Stimulated activated effector memory CD8-positive, alpha-beta T cell treated with anti-CD3 and anti-CD28 coated beads, Interleukin-12 subunit alpha, Interleukin-12 subunit beta, amount 100 ng/mL, for 72 hours (primary cell): ENCODE measurements around the gene FAM120B.

ENCODE experiments used
- ATAC-seq: fragments of 150-1000 bp; cut with Tn5 transposase; 2 replicates; pipeline ENCODE4 v1.10.0; 2021
- DNase-seq, 2 donors: peaks; one replicate each; pipeline ENCODE4 v3.0.0; 2021 to 2022; ENCODE audit warnings: low spot score in 2 of 2
- H3K27ac Mint-ChIP-seq: one replicate; pipeline ENCODE4 v1.8.0; 2022; ENCODE audit warnings: mild to moderate bottlenecking, mixed read lengths
- H3K36me3 Mint-ChIP-seq: one replicate; pipeline ENCODE4 v1.8.0; 2022; ENCODE audit warnings: mild to moderate bottlenecking, mixed read lengths
- H3K4me1 Mint-ChIP-seq: one replicate; pipeline ENCODE4 v1.8.0; 2022; ENCODE audit warnings: mixed read lengths
- H3K4me3 Mint-ChIP-seq: one replicate; pipeline ENCODE4 v1.8.0; 2022; ENCODE audit warnings: mild to moderate bottlenecking, mixed read lengths
- H3K9me3 Mint-ChIP-seq: one replicate; pipeline ENCODE4 v1.8.0; 2022; ENCODE audit warnings: mixed read lengths

Gene FAM120B

DNA sequence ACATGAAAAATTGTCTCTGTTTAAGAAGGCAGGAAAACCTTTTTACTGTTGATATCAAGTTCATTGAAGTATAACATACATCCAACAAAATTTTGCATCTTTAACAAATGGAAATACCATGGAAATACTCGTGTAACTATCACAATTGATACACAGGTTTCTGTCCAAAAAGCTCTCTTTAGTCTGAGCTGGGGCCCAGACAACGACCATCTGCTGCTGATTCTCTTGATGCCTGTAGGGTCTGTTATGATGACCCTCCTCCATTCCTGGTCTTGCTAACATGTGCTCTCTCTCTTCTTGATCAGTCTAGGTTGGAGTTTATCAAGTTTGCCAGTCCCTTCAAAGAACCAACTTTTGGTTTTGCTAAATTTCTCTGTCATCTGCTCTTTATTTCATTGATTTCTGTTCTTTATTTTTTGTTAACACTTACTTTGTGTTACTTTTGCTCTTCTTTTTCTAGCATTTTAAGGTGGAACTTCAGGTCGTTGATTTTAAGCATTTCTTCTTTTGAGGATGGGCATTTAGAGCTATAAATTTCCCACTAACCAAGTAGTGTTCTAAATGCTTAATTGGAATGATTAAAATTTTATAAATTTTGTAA, 129.8 kb downstream of the FAM120B start:
- H3K4me3 Mint-ChIP-seq: no peak overlapping the region
- H3K4me1 Mint-ChIP-seq: peaks cover 4% of the 10 kb centered on the region
- DNase-seq (no peak), ATAC-seq (no peak)
- peaks cover 4% of the 10 kb centered on the region for H3K9me3 Mint-ChIP-seq
- H3K36me3 Mint-ChIP-seq: no peaks in the 10 kb centered on the region
- H3K27ac Mint-ChIP-seq: no peak overlapping the region

DNA sequence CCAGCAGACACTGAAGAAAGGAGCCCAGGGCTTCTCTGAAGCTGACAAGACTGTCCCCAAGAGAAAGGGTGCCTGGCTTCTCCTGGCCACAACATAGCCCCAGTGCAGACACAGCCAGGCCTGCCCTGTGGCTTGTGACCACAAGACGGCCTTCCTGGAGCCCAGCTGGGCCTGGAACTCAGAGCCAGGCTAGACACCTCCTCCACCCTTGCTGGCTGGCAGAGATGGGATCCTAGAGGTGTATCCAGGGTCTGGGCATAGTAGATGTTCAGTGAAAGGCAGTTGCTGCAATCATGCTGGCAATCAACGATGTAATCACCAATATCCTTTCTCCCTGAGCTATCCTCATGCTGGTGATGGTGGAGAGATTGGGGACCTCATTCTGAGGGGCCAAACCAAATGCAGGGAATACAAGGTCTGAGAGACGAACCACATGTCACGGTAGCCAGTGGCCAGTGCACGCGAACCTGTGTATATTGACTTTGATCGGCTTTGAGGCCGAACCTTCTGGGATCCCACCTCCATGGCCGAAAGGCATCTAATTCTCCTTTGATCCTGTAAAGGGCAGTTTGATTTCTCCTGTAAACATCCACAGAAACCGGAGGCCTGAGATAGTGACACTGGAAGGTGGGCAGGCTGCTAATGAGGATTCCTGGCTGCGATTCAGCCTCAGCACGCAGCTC, 131.3 kb downstream of the FAM120B start:
- H3K4me1 Mint-ChIP-seq: peaks cover 4% of the 10 kb centered on the region
- H3K27ac Mint-ChIP-seq: no peak overlapping the region
- ATAC-seq (no peak), DNase-seq (no peak)
- H3K36me3 Mint-ChIP-seq: no peaks in the 10 kb centered on the region
- peaks cover 4% of the 10 kb centered on the region for H3K9me3 Mint-ChIP-seq
- peak overlapping the region; percentile 36 for H3K4me3 Mint-ChIP-seq

DNA sequence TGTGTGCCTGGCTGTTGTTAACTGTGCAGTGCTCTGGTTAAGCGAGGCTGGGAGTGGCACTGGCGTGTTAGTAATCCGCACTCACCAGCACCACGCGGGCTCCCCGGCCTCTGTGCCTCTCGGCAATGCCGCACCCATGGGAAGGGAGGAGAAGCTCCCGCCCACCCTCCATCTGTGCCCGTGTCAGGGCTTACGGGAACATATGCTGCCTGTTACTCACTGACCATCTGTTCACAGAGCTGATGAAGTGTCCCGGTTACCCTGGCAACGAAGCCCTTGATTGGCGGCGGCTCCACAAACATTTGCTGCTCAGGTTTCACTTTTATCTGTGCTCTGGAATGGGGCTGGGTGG, 131.8 kb downstream of the FAM120B start:
- H3K4me3 Mint-ChIP-seq: peak overlapping the region; percentile 36
- H3K4me1 Mint-ChIP-seq: peaks cover 4% of the 10 kb centered on the region
- DNase-seq (peak; percentile 11 to 62), ATAC-seq (peak; percentile 92)
- peaks cover 4% of the 10 kb centered on the region for H3K9me3 Mint-ChIP-seq
- no peaks in the 10 kb centered on the region for H3K36me3 Mint-ChIP-seq
- no peak overlapping the region for H3K27ac Mint-ChIP-seq

DNA sequence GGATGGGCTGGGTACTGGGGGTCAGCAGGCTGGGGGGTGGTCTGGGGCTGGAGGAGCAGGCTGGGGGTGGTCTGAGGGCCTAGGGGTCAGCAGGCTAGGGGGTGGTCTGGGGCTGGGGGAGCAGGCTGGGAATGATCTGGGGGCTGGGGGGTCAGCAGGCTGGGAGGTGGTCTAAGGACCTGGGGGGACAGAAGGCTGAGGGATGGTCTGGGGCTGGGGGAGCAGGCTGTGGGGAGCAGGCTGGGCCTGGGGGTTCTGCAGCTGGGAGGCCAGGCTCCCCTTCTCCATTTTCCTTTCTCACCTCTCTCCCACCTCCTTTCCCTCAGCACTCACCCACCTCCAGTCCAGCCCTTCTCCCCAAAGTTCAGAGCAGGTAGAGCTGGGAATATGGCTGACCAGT, 132.3 kb downstream of the FAM120B start:
- no peak for DNase-seq
- H3K4me1 Mint-ChIP-seq: peaks cover 4% of the 10 kb centered on the region

DNA sequence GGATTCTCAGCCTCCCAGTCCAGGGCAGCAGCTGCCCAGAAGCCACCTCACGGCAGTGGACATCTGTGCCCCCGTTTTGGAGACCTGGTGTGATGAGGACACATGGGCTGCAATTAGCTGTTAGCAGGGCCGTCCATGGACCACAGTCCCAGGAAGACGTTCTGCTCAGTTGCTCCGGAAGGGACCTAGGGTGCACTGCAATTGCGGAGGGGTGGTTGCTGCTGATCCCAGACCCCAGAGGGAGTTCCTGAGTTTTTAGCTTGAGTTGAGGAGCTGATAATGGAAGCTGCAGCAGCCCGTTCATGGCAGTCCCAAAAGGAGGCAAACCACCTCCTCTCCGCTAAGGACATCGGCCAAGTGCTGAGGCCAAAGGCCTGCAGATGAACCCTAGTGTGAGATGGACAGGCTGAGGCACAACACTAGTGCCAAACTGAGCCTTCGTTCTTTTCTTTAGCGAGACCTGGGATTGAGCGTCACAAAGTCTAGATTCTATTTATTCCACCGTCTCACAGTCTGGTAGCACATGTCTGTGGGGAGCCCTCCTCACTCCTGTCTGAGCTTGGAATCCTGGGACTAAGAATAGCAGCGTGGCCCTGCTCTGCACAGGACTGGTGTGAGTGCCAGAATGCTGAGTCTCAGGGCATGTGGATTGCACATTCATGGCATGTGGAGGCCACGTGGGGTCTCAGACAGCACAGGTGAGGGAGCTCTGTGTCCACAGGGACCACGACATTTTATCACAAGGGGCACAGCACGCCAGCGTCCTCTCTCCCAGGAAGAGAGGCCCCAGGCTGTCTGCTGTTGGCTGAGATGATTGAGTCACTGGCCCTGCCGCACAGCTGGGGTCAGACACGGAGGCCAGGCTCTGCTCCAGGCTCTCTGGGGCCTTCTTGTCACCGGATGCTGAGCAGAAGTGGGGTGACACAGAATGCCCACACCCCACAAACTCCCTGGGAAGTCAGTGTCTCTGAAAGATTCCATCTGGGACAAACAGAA, 133.1 kb downstream of the FAM120B start:
- Mint-ChIP-seq H3K27ac (peak overlapping the region; percentile 60), H3K36me3 (no peaks in the 10 kb centered on the region), H3K4me3 (peak overlapping the region; percentile 36), H3K4me1 (peaks cover 4% of the 10 kb centered on the region), H3K9me3 (peaks cover 4% of the 10 kb centered on the region)
- ATAC-seq: no peak
- DNase-seq: no peak

More for the DNA sequence above, 132.3 kb downstream of the FAM120B start:
- H3K9me3 Mint-ChIP-seq: peaks cover 4% of the 10 kb centered on the region
- no peak overlapping the region for H3K27ac Mint-ChIP-seq
- no peak for ATAC-seq
- no peaks in the 10 kb centered on the region for H3K36me3 Mint-ChIP-seq
- peak overlapping the region; percentile 36 for H3K4me3 Mint-ChIP-seq

DNA sequence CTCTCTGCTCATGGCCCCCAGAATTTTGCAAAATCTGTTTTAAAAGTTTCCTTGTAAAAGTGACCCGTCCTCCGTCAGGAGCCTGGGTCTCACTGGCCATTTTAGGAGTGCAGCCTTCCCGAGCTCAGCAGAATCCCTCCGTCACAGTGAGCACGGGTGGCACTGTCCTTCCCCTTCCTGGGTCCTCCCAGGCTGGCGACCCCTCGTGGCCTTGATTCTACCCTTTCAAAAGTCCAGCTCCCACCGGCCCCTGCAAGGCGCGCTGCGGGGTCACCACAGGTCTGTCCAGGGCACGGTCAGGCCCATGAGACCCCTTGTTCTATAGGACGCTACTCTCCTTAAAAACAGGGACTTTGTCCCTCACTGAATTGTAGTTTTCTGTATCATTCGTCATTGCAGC, 133.9 kb downstream of the FAM120B start:
- H3K27ac Mint-ChIP-seq: peak overlapping the region; percentile 60
- DNase-seq (no peak), ATAC-seq (no peak)
- H3K9me3 Mint-ChIP-seq: peaks cover 4% of the 10 kb centered on the region
- H3K4me1 Mint-ChIP-seq: peaks cover 4% of the 10 kb centered on the region
- H3K4me3 Mint-ChIP-seq: no peak overlapping the region
- no peaks in the 10 kb centered on the region for H3K36me3 Mint-ChIP-seq

DNA sequence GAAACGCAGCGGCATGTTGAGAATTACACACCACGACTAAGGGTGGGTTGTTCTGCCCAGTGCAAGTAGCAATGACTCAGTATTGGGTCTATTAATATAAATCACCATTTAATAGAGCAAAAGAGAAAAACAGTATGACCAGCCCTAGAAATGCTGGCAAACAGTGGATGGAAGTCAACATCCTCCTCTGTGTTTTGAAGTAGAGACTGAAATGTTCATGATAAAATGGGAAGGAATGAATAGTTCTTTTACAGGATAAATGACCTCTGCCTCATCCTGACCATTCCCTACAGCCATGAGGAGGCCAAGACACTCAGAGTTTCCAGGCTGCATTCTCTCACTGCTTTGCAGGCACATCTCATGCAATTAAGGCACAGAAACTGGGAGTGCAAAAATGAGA, 134.8 kb downstream of the FAM120B start:
- H3K9me3 Mint-ChIP-seq: peaks cover 3% of the 10 kb centered on the region
- no peaks in the 10 kb centered on the region for H3K36me3 Mint-ChIP-seq
- no peak for DNase-seq
- no peak for ATAC-seq
- no peak overlapping the region for H3K4me3 Mint-ChIP-seq
- peaks cover 4% of the 10 kb centered on the region for H3K4me1 Mint-ChIP-seq
- H3K27ac Mint-ChIP-seq: no peak overlapping the region

DNA sequence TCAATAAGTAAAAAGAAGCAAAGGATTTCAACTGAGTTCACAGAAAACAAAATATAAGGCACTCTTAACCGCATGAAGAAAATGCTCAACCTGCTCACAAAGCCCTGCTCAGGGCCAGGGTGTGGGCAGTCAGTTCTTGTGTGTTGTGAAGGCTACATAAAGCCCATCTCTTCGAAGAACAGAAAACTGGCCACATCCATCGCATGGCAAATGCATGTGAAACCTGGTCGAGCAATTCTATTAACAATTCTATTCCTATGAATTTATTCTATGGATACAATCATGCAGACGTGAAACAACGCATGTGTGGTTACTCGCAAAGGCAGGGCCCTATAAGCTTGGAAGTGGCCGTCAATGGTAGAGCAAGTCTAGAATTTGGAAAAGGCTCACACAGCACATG, 136.0 kb downstream of the FAM120B start:
- ATAC-seq (no peak), DNase-seq (no peak)
- Mint-ChIP-seq H3K4me1 (peaks cover 10% of the 10 kb centered on the region), H3K36me3 (no peaks in the 10 kb centered on the region), H3K27ac (no peak overlapping the region), H3K4me3 (no peak overlapping the region), H3K9me3 (no peaks in the 10 kb centered on the region)

DNA sequence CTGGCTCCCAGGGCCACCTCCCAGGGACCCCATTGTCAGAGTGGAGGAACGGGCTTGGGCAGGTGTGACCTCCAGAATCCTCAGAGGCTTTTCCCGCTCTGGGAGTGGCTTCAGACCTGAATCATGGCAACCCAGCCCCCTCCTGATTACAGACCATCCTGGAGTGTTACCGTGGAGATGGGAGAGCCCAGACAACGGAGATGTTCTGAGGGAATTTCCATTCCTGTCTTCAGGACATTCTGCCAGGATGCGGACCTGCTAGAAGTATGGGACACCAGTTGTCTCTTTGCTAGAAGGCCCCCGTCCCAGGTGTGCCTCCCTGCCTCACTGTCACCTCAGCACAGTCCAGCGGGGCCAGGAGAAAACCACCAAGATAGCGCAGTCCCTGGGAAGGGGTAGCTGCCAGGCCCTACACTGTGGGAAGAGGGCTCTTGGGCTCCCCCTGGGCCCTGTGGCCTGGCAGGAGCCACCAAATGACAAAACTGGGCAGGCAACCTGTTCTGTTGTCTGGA, 136.6 kb downstream of the FAM120B start:
- H3K27ac Mint-ChIP-seq: no peak overlapping the region
- no peaks in the 10 kb centered on the region for H3K9me3 Mint-ChIP-seq
- no peak overlapping the region for H3K4me3 Mint-ChIP-seq
- ATAC-seq (no peak), DNase-seq (no peak)
- H3K36me3 Mint-ChIP-seq: no peaks in the 10 kb centered on the region
- peaks cover 10% of the 10 kb centered on the region for H3K4me1 Mint-ChIP-seq

DNA sequence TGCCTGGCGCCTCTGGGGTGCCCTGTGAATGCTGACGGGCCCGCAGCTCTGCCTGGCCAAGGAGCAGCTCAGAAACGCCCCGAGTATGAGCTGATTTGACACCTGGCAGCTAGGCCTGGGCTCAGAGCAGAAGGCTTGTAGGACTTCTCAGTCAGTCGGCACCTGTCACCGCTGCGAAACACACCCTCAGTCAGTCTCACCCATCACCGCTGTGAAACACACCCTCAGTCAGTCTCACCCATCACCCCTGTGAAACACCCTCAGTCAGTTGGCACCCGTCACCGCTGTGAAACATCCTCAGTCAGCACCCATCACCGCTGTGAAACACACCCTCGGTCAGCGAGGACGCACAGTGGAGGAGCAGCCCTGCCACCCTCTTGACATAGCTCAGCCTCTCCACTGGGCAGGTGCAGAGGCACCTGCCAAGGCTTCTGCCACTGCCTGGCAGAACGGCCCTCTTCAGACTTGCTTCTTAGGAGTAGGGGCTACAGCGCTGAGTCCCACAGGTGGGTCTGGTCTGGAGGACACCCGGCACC, 137.6 kb downstream of the FAM120B start:
- DNase-seq (no peak), ATAC-seq (peak; percentile 63)
- Mint-ChIP-seq H3K4me3 (no peak overlapping the region), H3K36me3 (no peaks in the 10 kb centered on the region), H3K9me3 (no peaks in the 10 kb centered on the region), H3K27ac (no peak overlapping the region), H3K4me1 (peaks cover 7% of the 10 kb centered on the region)

DNA sequence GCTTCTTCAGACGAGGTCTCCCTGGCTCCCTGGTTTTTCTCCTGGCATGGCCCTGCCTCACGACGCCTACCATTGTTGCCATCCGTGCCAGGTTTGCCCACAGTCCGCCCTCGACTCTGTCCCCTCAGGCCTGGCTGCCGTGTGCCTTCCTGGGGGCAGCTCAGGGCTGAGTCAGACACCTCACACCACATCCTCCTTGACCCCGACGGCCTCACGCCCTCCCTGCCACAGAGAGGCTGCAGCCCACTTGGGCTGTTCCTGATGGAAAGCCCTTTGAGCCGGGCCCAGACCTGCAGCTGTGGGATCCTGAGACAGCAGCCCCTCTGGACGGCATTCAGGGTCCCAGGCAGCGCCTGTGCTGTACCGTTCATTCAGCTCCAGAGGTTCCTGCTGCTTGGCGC, 138.3 kb downstream of the FAM120B start:
- H3K9me3 Mint-ChIP-seq: no peaks in the 10 kb centered on the region
- no peak overlapping the region for H3K4me3 Mint-ChIP-seq
- DNase-seq (no peak), ATAC-seq (peak; percentile 34)
- H3K36me3 Mint-ChIP-seq: no peaks in the 10 kb centered on the region
- no peak overlapping the region for H3K27ac Mint-ChIP-seq
- H3K4me1 Mint-ChIP-seq: peaks cover 5% of the 10 kb centered on the region

DNA sequence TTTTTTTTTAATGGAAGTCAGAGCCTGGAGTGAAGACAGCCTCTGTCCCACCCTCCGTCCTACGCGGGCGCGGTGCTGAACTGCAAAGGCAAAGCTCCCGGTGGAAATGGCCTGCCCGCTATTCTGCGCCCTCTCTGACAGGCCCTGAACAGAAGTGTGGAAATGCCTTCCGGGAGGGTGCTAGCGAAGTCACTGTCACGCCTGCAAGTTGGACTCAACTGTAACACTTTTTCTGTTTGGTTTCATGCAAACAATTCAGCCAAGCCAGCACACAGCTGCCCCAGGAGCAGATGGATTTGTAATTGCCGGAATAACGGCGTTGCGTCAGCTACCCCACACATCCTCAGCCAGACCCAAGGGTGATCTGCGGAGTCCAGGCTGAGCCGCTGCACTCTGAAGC, 138.9 kb downstream of the FAM120B start:
- DNase-seq (no peak), ATAC-seq (no peak)

DNA sequence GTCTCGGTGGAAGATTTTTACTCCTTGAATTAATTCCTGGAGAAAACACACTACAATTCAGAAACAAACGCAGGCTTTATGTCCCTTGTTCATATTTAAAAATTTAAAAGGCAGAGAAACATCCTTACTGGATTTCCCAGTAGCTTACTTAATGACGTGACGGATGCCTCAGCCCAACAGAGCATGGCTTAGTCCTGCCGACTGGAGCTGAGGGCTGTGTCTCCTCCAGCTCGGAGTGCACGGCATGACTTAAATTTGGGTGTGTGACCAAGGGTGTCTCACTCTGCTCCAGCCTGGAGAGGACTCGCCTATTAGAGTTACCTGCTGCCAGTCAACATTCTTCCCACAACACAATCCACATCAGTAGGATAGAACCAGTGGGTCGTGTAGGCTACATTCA, 139.4 kb downstream of the FAM120B start:
- H3K4me3 Mint-ChIP-seq: no peak overlapping the region
- ATAC-seq (no peak), DNase-seq (no peak)
- no peaks in the 10 kb centered on the region for H3K36me3 Mint-ChIP-seq
- no peak overlapping the region for H3K27ac Mint-ChIP-seq
- H3K9me3 Mint-ChIP-seq: no peaks in the 10 kb centered on the region
- H3K4me1 Mint-ChIP-seq: peaks cover 5% of the 10 kb centered on the region

More for the DNA sequence above, 138.9 kb downstream of the FAM120B start:
- Mint-ChIP-seq H3K9me3 (no peaks in the 10 kb centered on the region), H3K36me3 (no peaks in the 10 kb centered on the region), H3K27ac (no peak overlapping the region), H3K4me1 (peaks cover 5% of the 10 kb centered on the region), H3K4me3 (no peak overlapping the region)

DNA sequence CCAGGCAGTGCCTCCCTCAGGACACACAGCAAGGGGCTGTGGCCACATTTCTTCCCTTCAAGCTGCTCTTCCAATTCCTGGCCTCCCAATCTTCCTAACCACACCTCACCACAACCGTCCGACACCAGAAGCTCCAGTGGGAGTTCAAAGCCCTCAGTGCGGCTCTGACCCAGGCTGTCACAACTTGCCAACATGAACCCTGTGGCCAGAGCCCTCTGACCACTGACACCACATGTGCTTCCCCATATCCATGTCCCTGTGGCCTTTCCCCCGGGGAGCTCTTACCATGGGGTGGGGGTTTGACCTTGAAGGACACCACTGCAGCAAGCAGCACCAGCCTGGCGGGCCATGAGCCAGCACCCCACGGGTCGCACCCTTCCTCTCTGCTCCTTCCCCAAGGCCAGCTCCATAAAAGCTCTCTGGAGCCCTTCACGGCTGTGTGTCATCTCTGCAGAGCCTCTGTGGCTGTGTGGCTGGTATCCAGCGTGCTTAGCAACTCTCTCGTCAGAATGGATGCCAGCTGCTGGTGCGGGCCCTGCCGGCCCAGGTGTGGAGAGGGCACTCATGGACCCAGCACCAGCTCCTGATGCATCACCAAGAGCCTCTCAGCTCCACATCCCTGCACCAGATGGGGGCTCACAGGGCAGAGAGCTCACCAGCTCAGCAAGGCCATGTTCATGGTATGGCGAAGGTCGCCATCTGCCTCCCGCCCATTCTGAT, 140.4 kb downstream of the FAM120B start:
- Mint-ChIP-seq H3K27ac (peak overlapping the region; percentile 60), H3K36me3 (no peaks in the 10 kb centered on the region), H3K4me1 (peaks cover 5% of the 10 kb centered on the region), H3K4me3 (no peak overlapping the region), H3K9me3 (no peaks in the 10 kb centered on the region)
- ATAC-seq (no peak), DNase-seq (no peak)

DNA sequence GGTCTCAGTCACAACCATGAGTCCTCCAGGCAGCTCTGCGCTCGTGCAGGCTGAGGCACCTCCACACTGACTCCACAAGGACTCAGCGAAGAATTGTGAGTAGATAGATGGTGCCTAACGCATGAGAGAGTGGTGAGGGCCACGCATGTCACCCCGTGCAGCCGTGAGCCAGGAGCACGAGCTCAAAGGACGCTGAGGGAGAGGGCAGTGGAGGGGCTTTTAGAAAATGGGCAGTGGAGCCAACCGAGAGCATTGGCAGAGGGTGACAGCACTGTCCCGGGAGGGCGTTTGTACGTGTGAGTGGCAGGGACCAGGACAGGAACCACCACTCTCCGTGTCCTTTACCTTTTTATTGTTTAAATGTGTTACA, 141.0 kb downstream of the FAM120B start:
- H3K27ac Mint-ChIP-seq: no peak overlapping the region

More for the DNA sequence above, 141.0 kb downstream of the FAM120B start:
- H3K36me3 Mint-ChIP-seq: no peaks in the 10 kb centered on the region
- DNase-seq: no peak
- ATAC-seq: no peak
- H3K4me3 Mint-ChIP-seq: no peak overlapping the region
- H3K9me3 Mint-ChIP-seq: peaks cover under 1% of the 10 kb centered on the region
- peaks cover 7% of the 10 kb centered on the region for H3K4me1 Mint-ChIP-seq
